ENCODE measurements around the gene DNLZ. TPM values are rescaled to one million over a fixed set of nuclear protein-coding genes. Genes with fewer than 3 reads are reported as not detected.

Gene DNLZ
- total and polyA plus RNA-seq, 9 of the 15 experiments (the other 6 are each of a cell fraction or from before 2014, with no cell fraction given), result 0.17 to 44.6 (median 3.4) TPM

DNA sequence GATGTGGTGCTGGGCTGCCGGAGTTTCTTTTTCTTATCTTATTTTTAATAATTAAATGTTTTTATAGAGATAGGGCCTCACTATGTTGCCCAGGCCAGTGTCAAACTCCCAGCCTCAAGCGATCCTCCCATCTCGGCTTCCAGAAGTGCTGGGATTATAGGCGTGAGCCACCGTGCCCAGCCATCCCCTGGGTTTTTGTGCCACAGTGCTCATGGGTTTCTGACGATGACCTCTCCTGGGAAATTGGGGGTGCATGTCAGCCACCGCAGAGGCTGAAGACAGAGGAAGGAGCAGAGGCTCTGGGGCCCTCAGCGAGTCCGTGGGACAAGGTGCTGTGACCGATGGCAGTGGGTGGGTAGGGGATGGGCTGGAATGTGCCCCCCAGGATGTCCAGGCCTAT, 21.8 kb downstream of the DNLZ start:
- Histone ChIP-seq H3K27me3 (ENCODE audit: control insufficient read depth in 2 of 2, insufficient read depth in 2 of 2, low read length in 2 of 2) (no peaks in the 10 kb centered on the region), H2AFZ (ENCODE audit: low read depth, low read length) (no peak overlapping the region), H3K4me1 (replicated peaks in 1 of 2; ENCODE audit: control insufficient read depth in 2 of 2, insufficient read depth in 2 of 2, low read length in 2 of 2) (peaks cover 19 to 96% of the 10 kb centered on the region in 2 experiments), H3K79me2 (ENCODE audit: control insufficient read depth, insufficient read depth, low read length) (no peaks in the 10 kb centered on the region), H3K9ac (ENCODE audit: insufficient read depth in 1 of 2, low read depth in 2 of 2, low read length in 2 of 2) (peak overlapping the region in 1 of 2 experiments; percentile 91; a peak in 1 of 4 replicates), H3K4me3 (no peak overlapping the region), H3K4me2 (ENCODE audit: insufficient read depth, low read length) (no peak overlapping the region), H3K9me3 (replicated peaks; ENCODE audit: control insufficient read depth, insufficient read depth, low read depth, low read length) (no peaks in the 10 kb centered on the region), H3K9me1 (ENCODE audit: control insufficient read depth, insufficient read depth, low read length) (peaks cover 7% of the 10 kb centered on the region), H3K36me3 (ENCODE audit: control insufficient read depth, insufficient read depth, low read length) (peaks cover 22% of the 10 kb centered on the region; the same call in 1 of the 3 replicates), H4K20me1 (replicated peaks; ENCODE audit: control insufficient read depth, insufficient read depth, low read length) (no peaks in the 10 kb centered on the region), H3K27ac (ENCODE audit: extremely low read depth, low read depth, low read length) (no peak overlapping the region)
- TF ChIP-seq ZBTB8A (IDR thresholded peaks at IDR 0.05; ENCODE audit: partially characterized antibody) (no peak), RBM22 (IDR thresholded peaks at IDR 0.05; ENCODE audit: low read depth, low read length, poor library complexity, severe bottlenecking) (peak; percentile 11)
- no peak for FAIRE-seq
- no TSS peak for BruUV-seq (replicated peaks)
- ChIA-PET POLR2A (interaction anchor here (0.6 kb wide), 1 partner anchor 115 kb away, joined by 3 read pairs; no protein-coding TSS in a partner anchor), CTCF (ENCODE audit: low intra/inter-chr PET ratio) (interaction anchor here (1.1 kb wide), 1 partner anchor 60 kb away, joined by 3 read pairs; no protein-coding TSS in a partner anchor)
- intact Hi-C loops (cut with micrococcal nuclease), result loop anchor here (1.0 kb wide), 1 partner anchor 58 kb away; no protein-coding TSS in a partner anchor
- 78% methylated on average over 10 of the region's 10 CpGs for WGBS (ENCODE audit: insufficient coverage, low coverage, missing lambda C conversion rate)
- in situ Hi-C loops (cut with MboI), result loop anchor here (25.0 kb wide), 1 partner anchor 296 kb away; no protein-coding TSS in a partner anchor
- DNase-seq (ENCODE audit: extremely low read depth in 1 of 4, low spot score in 3 of 4), result no peak
- no peak for ATAC-seq

GRCh38 chr9:136341042-136341655, 22.4 kb downstream of the DNLZ start:
- POLR2A ChIA-PET, result interaction anchor here (0.6 to 1.0 kb wide), 3 partner anchors 19 to 109 kb away, joined by 3 to 4 read pairs (median 3); no protein-coding TSS in a partner anchor
- peak; percentile 42; the same call in 1 of the 2 replicates for TF ChIP-seq ATF3 (IDR thresholded peaks at IDR 0.05)
- TF ChIP-seq ATF3 (CRISPR knock-in tag; conservative IDR thresholded peaks at IDR 0.05), result no peak
- peak in 2 of 3 experiments; percentile 14 to 63 for TF ChIP-seq YY1 (IDR thresholded peaks at IDR 0.05; ENCODE audit: borderline replicate concordance in 1 of 3, control insufficient read depth in 1 of 3, extremely low read depth in 1 of 3, insufficient read depth in 3 of 3, insufficient read length in 1 of 3, insufficient replicate concordance in 2 of 3, low read depth in 1 of 3, low read length in 2 of 3)
- no peak for TF ChIP-seq SMAD4 (CRISPR knock-in tag; conservative IDR thresholded peaks at IDR 0.05)
- peak in 1 of 3 experiments; percentile 29; a peak in 1 of 6 replicates for TF ChIP-seq CTCF (IDR thresholded peaks at IDR 0.05 in 2 of 3, conservative IDR thresholded peaks at IDR 0.05 in 1 of 3; ENCODE audit: insufficient read depth in 2 of 3, low read depth in 1 of 3, low read length in 3 of 3)
- TF ChIP-seq, protein P1, sequence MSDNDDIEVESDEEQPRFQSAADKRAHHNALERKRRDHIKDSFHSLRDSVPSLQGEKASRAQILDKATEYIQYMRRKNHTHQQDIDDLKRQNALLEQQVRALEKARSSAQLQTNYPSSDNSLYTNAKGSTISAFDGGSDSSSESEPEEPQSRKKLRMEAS (CRISPR knock-in tag; IDR thresholded peaks at IDR 0.05), result 0 out of 2 replicates have a peak, but pooled peaks have one; percentile 11

More at GRCh38 chr9:136341042-136341655, 22.4 kb downstream of the DNLZ start:
- 61% methylated on average over 16 of the region's 18 CpGs for WGBS (ENCODE audit: insufficient coverage, low coverage, missing lambda C conversion rate)
- Histone ChIP-seq H3K79me2 (ENCODE audit: control insufficient read depth, insufficient read depth, low read length) (no peaks in the 10 kb centered on the region), H3K9ac (ENCODE audit: insufficient read depth in 1 of 2, low read depth in 2 of 2, low read length in 2 of 2) (no peak overlapping the region; a peak in 1 of 4 replicates), H3K4me2 (ENCODE audit: insufficient read depth, low read length) (no peak overlapping the region), H2AFZ (ENCODE audit: low read depth, low read length) (no peak overlapping the region), H3K27ac (ENCODE audit: extremely low read depth, low read depth, low read length) (no peak overlapping the region), H3K4me3 (no peak overlapping the region), H3K36me3 (ENCODE audit: control insufficient read depth, insufficient read depth, low read length) (peaks cover 22% of the 10 kb centered on the region; the same call in 1 of the 3 replicates), H4K20me1 (replicated peaks; ENCODE audit: control insufficient read depth, insufficient read depth, low read length) (no peaks in the 10 kb centered on the region), H3K4me1 (replicated peaks in 1 of 2; ENCODE audit: control insufficient read depth in 2 of 2, insufficient read depth in 2 of 2, low read length in 2 of 2) (peaks cover 16 to 96% of the 10 kb centered on the region in 2 experiments), H3K27me3 (ENCODE audit: control insufficient read depth in 2 of 2, insufficient read depth in 2 of 2, low read length in 2 of 2) (no peaks in the 10 kb centered on the region), H3K9me1 (ENCODE audit: control insufficient read depth, insufficient read depth, low read length) (peaks cover 4% of the 10 kb centered on the region), H3K9me3 (replicated peaks; ENCODE audit: control insufficient read depth, insufficient read depth, low read depth, low read length) (no peaks in the 10 kb centered on the region)
- BruUV-seq (replicated peaks), result no TSS peak
- FAIRE-seq (no peak), ATAC-seq (no peak), DNase-seq (ENCODE audit: extremely low read depth in 1 of 4, low spot score in 3 of 4) (no peak)
- in situ Hi-C loops (cut with MboI), result loop anchor here (25.0 kb wide), 1 partner anchor 296 kb away; no protein-coding TSS in a partner anchor
- CTCF ChIA-PET (ENCODE audit: low intra/inter-chr PET ratio), result interaction anchor here (1.1 kb wide), 1 partner anchor 60 kb away, joined by 3 read pairs; no protein-coding TSS in a partner anchor
- intact Hi-C loops (cut with micrococcal nuclease), result no loop called here

All from K562 (cell line).